K562 (cell line): ENCODE measurements around the gene DYNC2H1. TPM values are rescaled to one million over a fixed set of nuclear protein-coding genes. Genes with fewer than 3 reads are reported as not detected.

ENCODE experiments used
- BMI1 ChIP-seq: fragments of 150-350 bp; IDR thresholded peaks from 2 replicates; pipeline ENCODE4 v1.6.1; 2014; ENCODE audit warnings: low read length
- COPS2 ChIP-seq: fragments of 450-650 bp; conservative IDR thresholded peaks from 2 replicates; pipeline ENCODE4 v1.6.1; 2016; ENCODE audit warnings: mild to moderate bottlenecking, moderate library complexity
- DACH1 ChIP-seq: fragments of 450-650 bp; IDR thresholded peaks from 2 replicates; pipeline ENCODE4 v1.6.1; 2018; ENCODE audit not compliant: partially characterized antibody
- ESRRB ChIP-seq: fragments of 250-450 bp; sonication (Bioruptor Pico); IDR thresholded peaks from 2 replicates; pipeline ENCODE4 v1.5.0; 2020; ENCODE audit warnings: mild to moderate bottlenecking, moderate library complexity, borderline replicate concordance
- FOS ChIP-seq: IDR thresholded peaks from 3 replicates; pipeline ENCODE4 v1.6.1; 2011; ENCODE audit not compliant: insufficient read length; ENCODE audit errors: extremely low read depth
- KDM4B ChIP-seq, 2 experiments: fragments of 450-650 bp in 1 of 2; sonication (generic) in 1 of 2; IDR thresholded peaks; 2 replicates each; pipeline ENCODE4 v1.6.1; 2016 to 2017; ENCODE audit warnings: borderline replicate concordance in 2 of 2, antibody characterized with exemption in 1 of 2, low read depth in 1 of 2, mild to moderate bottlenecking in 1 of 2
- NCOR1 ChIP-seq: fragments of 450-650 bp; IDR thresholded peaks from 2 replicates; pipeline ENCODE4 v1.6.1; 2016; ENCODE audit warnings: mild to moderate bottlenecking, moderate library complexity
- NFIX ChIP-seq: fragments of 250-450 bp; sonication (Bioruptor Pico); IDR thresholded peaks from 2 replicates; pipeline ENCODE4 v1.4.0; 2020; ENCODE audit warnings: low read depth, mild to moderate bottlenecking, moderate library complexity
- PRMT5 ChIP-seq: sonication (generic); formaldehyde crosslinking; IDR thresholded peaks from 2 replicates; pipeline ENCODE4 v1.5.0; 2020; ENCODE audit warnings: missing genetic modification reagents
- PTRF ChIP-seq: fragments of 450-650 bp; IDR thresholded peaks from 2 replicates; pipeline ENCODE4 v1.6.1; 2016; ENCODE audit warnings: mild to moderate bottlenecking, missing genetic modification characterization, missing compliant biosample characterization
- SIX5 ChIP-seq, 2 experiments: IDR thresholded peaks; 2 replicates each; pipeline ENCODE4 v1.6.1; 2011; ENCODE audit warnings: low read length in 2 of 2, borderline replicate concordance in 1 of 2, low read depth in 1 of 2, mild to moderate bottlenecking in 1 of 2, moderate library complexity in 1 of 2; ENCODE audit not compliant: insufficient read depth in 1 of 2
- SMC3 ChIP-seq: conservative IDR thresholded peaks from 2 replicates; pipeline ENCODE4 v1.6.1; 2011; ENCODE audit warnings: low read depth, low read length, improper control_type of control experiment; ENCODE audit not compliant: insufficient read depth
- ZKSCAN1 ChIP-seq: fragments of 150-350 bp; IDR thresholded peaks from 2 replicates; pipeline ENCODE4 v1.6.1; 2016; ENCODE audit warnings: low read depth, low read length
- ZNF263 ChIP-seq: sonication (generic); formaldehyde crosslinking; IDR thresholded peaks from 2 replicates; pipeline ENCODE4 v1.8.0; 2022; ENCODE audit warnings: mild to moderate bottlenecking, missing genetic modification reagents, borderline replicate concordance
- ZNF75A ChIP-seq: fragments of 450-650 bp; formaldehyde crosslinking; IDR thresholded peaks from 2 replicates; pipeline ENCODE4 v1.4.0; 2020; ENCODE audit warnings: mild to moderate bottlenecking
- ZNF77 ChIP-seq: fragments of 250-450 bp; sonication (Bioruptor Pico); IDR thresholded peaks from 2 replicates; pipeline ENCODE4 v1.5.0; 2020
- polyA plus RNA-seq, 8 experiments: library from polyadenylated mRNA; depleted of rRNA in 4 of 8; stranded (reverse) in 5 of 8; unstranded in 3 of 8; fragments of >200 nt; fragmentation: Nextera tagmentation in 2 of 8; fragmentation: Illumina TruSeq in 1 of 8; extraction: Ambion mirVana in 2 of 8; extraction: Trizol in 1 of 8; gene quantifications; 2 replicates each; pipeline versions ENCODE4 v1.2.1 to v1.2.3, GENCODE V29; 2011 to 2014; ENCODE audit warnings: inconsistent platforms in 1 of 8, missing spikeins in 1 of 8
- total RNA-seq, 7 experiments: library from RNA; depleted of rRNA in 6 of 7; stranded (reverse); fragments of >200 nt in 6 of 7; fragmentation: Illumina TruSeq in 2 of 7; extraction: Trizol in 2 of 7; gene quantifications; 2 replicates each; pipeline versions ENCODE4 v1.2.1 to v1.2.3, GENCODE V29; 2011 to 2021; ENCODE audit warnings: low replicate concordance in 1 of 7
- TF ChIP-seq, protein P1 (sequence below): fragments of 250-450 bp; sonication (Bioruptor Pico); IDR thresholded peaks from 2 replicates; pipeline ENCODE4 v1.4.0; 2020
- TF ChIP-seq, protein P2 (sequence below): sonication (generic); formaldehyde crosslinking; IDR thresholded peaks from 2 replicates; pipeline ENCODE4 v1.9.0; 2022; ENCODE audit warnings: mild to moderate bottlenecking, missing genetic modification reagents
- TF ChIP-seq, protein P3 (sequence below), 2 experiments: fragments of 450-650 bp in 1 of 2; IDR thresholded peaks; 2 replicates each; pipeline ENCODE4 v1.6.1; 2011 to 2017; ENCODE audit warnings: low read depth in 2 of 2, antibody characterized with exemption in 1 of 2, borderline replicate concordance in 1 of 2, low read length in 1 of 2, mild to moderate bottlenecking in 1 of 2, mixed read lengths in 1 of 2; ENCODE audit not compliant: control insufficient read depth in 1 of 2

The DYNC2H1 gene
- total and polyA plus RNA-seq, 9 of the 15 experiments (the other 6 are each of a cell fraction or from before 2014, with no cell fraction given): 0.08 to 0.64 (median 0.20) TPM

DNA sequence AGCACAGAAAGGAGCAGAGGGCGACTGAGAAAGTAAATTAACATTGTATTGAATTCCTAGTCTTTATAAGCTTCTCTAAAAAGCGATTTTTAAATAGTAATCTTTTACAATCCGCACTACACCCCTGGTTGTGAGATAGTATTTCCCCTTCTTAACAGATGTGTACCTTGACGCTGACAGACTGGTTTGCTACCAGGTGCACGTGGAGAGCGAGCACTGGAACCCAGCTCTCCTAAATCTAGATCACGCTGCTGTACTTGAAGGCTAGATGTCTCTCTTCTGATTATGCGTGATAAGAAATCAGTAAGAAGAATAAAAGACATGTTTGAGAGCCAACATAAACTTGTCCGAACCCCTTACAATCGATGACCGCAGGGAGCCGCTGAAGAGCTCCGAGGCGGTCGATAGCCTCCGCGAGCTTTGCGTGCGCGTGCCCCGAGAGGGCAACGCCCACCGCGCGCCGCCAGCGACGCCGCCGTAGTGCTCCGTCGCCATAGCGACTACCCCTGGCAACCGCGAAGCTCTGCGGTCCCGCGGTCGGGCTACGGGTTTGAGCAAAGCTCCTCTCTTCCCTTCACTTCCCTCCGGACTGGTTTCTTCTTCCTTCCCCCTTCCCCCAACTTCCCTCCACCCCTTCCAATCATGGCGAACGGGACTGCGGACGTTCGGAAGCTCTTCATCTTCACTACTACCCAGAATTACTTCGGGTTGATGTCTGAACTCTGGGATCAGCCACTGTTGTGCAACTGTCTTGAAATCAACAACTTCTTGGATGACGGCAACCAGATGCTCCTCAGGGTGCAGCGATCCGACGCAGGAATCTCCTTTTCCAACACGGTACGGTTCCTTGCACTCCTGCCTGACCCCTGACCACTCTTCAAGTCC is at the start of gene DYNC2H1 (continued):
- TF ChIP-seq, protein P1, sequence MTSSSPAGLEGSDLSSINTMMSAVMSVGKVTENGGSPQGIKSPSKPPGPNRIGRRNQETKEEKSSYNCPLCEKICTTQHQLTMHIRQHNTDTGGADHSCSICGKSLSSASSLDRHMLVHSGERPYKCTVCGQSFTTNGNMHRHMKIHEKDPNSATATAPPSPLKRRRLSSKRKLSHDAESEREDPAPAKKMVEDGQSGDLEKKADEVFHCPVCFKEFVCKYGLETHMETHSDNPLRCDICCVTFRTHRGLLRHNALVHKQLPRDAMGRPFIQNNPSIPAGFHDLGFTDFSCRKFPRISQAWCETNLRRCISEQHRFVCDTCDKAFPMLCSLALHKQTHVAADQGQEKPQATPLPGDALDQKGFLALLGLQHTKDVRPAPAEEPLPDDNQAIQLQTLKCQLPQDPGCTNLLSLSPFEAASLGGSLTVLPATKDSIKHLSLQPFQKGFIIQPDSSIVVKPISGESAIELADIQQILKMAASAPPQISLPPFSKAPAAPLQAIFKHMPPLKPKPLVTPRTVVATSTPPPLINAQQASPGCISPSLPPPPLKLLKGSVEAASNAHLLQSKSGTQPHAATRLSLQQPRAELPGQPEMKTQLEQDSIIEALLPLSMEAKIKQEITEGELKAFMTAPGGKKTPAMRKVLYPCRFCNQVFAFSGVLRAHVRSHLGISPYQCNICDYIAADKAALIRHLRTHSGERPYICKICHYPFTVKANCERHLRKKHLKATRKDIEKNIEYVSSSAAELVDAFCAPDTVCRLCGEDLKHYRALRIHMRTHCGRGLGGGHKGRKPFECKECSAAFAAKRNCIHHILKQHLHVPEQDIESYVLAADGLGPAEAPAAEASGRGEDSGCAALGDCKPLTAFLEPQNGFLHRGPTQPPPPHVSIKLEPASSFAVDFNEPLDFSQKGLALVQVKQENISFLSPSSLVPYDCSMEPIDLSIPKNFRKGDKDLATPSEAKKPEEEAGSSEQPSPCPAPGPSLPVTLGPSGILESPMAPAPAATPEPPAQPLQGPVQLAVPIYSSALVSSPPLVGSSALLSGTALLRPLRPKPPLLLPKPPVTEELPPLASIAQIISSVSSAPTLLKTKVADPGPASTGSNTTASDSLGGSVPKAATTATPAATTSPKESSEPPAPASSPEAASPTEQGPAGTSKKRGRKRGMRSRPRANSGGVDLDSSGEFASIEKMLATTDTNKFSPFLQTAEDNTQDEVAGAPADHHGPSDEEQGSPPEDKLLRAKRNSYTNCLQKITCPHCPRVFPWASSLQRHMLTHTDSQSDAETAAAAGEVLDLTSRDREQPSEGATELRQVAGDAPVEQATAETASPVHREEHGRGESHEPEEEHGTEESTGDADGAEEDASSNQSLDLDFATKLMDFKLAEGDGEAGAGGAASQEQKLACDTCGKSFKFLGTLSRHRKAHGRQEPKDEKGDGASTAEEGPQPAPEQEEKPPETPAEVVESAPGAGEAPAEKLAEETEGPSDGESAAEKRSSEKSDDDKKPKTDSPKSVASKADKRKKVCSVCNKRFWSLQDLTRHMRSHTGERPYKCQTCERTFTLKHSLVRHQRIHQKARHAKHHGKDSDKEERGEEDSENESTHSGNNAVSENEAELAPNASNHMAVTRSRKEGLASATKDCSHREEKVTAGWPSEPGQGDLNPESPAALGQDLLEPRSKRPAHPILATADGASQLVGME (CRISPR knock-in tag): no peak
- TF ChIP-seq, protein P2, sequence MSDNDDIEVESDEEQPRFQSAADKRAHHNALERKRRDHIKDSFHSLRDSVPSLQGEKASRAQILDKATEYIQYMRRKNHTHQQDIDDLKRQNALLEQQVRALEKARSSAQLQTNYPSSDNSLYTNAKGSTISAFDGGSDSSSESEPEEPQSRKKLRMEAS (CRISPR knock-in tag): peak; percentile 84
- TF ChIP-seq NCOR1: no peak
- peak in 1 of 2 experiments; percentile 13; a peak in 1 of 4 replicates for TF ChIP-seq SIX5 (IDR thresholded peaks at IDR 0.05; ENCODE audit: borderline replicate concordance in 1 of 2, insufficient read depth in 1 of 2, low read depth in 1 of 2, low read length in 2 of 2)
- TF ChIP-seq BMI1: peak; percentile 92
- no peak for TF ChIP-seq COPS2
- TF ChIP-seq NFIX (CRISPR knock-in tag): no peak
- TF ChIP-seq PTRF (tag): no peak
- TF ChIP-seq SMC3: no peak
- TF ChIP-seq, protein P3, sequence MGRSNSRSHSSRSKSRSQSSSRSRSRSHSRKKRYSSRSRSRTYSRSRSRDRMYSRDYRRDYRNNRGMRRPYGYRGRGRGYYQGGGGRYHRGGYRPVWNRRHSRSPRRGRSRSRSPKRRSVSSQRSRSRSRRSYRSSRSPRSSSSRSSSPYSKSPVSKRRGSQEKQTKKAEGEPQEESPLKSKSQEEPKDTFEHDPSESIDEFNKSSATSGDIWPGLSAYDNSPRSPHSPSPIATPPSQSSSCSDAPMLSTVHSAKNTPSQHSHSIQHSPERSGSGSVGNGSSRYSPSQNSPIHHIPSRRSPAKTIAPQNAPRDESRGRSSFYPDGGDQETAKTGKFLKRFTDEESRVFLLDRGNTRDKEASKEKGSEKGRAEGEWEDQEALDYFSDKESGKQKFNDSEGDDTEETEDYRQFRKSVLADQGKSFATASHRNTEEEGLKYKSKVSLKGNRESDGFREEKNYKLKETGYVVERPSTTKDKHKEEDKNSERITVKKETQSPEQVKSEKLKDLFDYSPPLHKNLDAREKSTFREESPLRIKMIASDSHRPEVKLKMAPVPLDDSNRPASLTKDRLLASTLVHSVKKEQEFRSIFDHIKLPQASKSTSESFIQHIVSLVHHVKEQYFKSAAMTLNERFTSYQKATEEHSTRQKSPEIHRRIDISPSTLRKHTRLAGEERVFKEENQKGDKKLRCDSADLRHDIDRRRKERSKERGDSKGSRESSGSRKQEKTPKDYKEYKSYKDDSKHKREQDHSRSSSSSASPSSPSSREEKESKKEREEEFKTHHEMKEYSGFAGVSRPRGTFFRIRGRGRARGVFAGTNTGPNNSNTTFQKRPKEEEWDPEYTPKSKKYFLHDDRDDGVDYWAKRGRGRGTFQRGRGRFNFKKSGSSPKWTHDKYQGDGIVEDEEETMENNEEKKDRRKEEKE (IDR thresholded peaks at IDR 0.05; ENCODE audit: borderline replicate concordance in 1 of 2, control insufficient read depth in 1 of 2, low read depth in 2 of 2, low read length in 1 of 2): no peak
- no peak for TF ChIP-seq DACH1
- no peak for TF ChIP-seq ZKSCAN1
- no peak for TF ChIP-seq KDM4B (IDR thresholded peaks at IDR 0.05; ENCODE audit: borderline replicate concordance in 2 of 2, low read depth in 1 of 2)
- no peak for TF ChIP-seq ZNF263
- TF ChIP-seq ESRRB: no peak
- TF ChIP-seq PRMT5 (CRISPR knock-in tag): no peak
- no peak for TF ChIP-seq ZNF75A
- TF ChIP-seq FOS: no peak
- no peak for TF ChIP-seq ZNF77
